Fibroblast of pulmonary artery (primary cell): Measurements from ENCODE around the gene SHISA9.

Experiments used
- DNase-seq: peaks from one replicate; pipeline ENCODE4 v3.0.0-alpha.2; 2010; ENCODE audit warnings: low read depth
- H3K4me3 ChIP-seq: replicated peaks from 2 replicates; pipeline ENCODE4 v1.5.1; 2011; ENCODE audit warnings: low read depth, mild to moderate bottlenecking, control low read depth, low read length, moderate library complexity
- CTCF ChIP-seq: IDR thresholded peaks from 2 replicates; pipeline ENCODE4 v1.5.1; 2011; ENCODE audit warnings: mild to moderate bottlenecking, control low read depth, low read length, inconsistent platforms; ENCODE audit errors: missing control alignments

Gene SHISA9

GRCh38 chr16:12925026-12925800, 23.8 kb downstream of the SHISA9 start:
- TF ChIP-seq CTCF: no peak
- H3K4me3 ChIP-seq: no peak overlapping the region
- no peak for DNase-seq

GRCh38 chr16:12927591-12927990, 26.2 kb downstream of the SHISA9 start:
- no peak overlapping the region for H3K4me3 ChIP-seq
- no peak for TF ChIP-seq CTCF
- DNase-seq: no peak

- DNase-seq: no peak
- no peak for TF ChIP-seq CTCF
- H3K4me3 ChIP-seq: no peak overlapping the region
Observed at GRCh38 chr16:12930881-12931280, 29.5 kb downstream of the SHISA9 start.

- TF ChIP-seq CTCF: no peak
- H3K4me3 ChIP-seq: no peak overlapping the region
- DNase-seq: no peak
Observed at GRCh38 chr16:12936391-12936790, 35.0 kb downstream of the SHISA9 start.

- no peak for DNase-seq
- TF ChIP-seq CTCF: no peak
Observed at GRCh38 chr16:12941896-12942295, 40.5 kb downstream of the SHISA9 start.

GRCh38 chr16:12942861-12943260, 41.5 kb downstream of the SHISA9 start:
- H3K4me3 ChIP-seq: no peak overlapping the region
- DNase-seq: no peak
- TF ChIP-seq CTCF: no peak

More at GRCh38 chr16:12941896-12942295, 40.5 kb downstream of the SHISA9 start:
- no peak overlapping the region for H3K4me3 ChIP-seq

- no peak overlapping the region for H3K4me3 ChIP-seq
- DNase-seq: no peak
- TF ChIP-seq CTCF: no peak
Observed at GRCh38 chr16:12944300-12944699, 42.9 kb downstream of the SHISA9 start.
